DND-41 (cell line): Measurements from ENCODE around the gene UTF1.
"Not testable (repeated sequence)": the region's sequence is repeated elsewhere in the genome, so short reads cannot be mapped to it uniquely, and the experiment has no call there.

Source experiments
- ATAC-seq: fragments of 200-7000 bp; cut with Tn5 transposase; 3 replicates; pipeline ENCODE4 v1.9.1; 2021; ENCODE audit warnings: low read depth; ENCODE audit not compliant: insufficient read depth
- DNase-seq: peaks from one replicate; pipeline ENCODE4 v3.0.0-alpha.2; 2020
- H2AFZ ChIP-seq: 2 replicates; pipeline ENCODE4 v1.6.0; 2012; ENCODE audit warnings: low read depth, low read length
- H3K27ac ChIP-seq: 2 replicates; pipeline ENCODE4 v1.5.1; 2012; ENCODE audit warnings: low read length, inconsistent platforms
- H3K27me3 ChIP-seq: fragments of 200-600 bp; sonication (generic); 2 replicates; pipeline ENCODE4 v1.6.0; 2012; ENCODE audit warnings: low read length, mild to moderate bottlenecking, inconsistent platforms; ENCODE audit not compliant: insufficient read depth, poor library complexity
- H3K36me3 ChIP-seq: 2 replicates; pipeline ENCODE4 v1.5.1; 2012; ENCODE audit warnings: low read length, inconsistent platforms; ENCODE audit not compliant: insufficient read depth
- H3K4me1 ChIP-seq: 2 replicates; pipeline ENCODE4 v1.5.1; 2012; ENCODE audit warnings: mild to moderate bottlenecking, low read length; ENCODE audit not compliant: insufficient read depth
- H3K4me2 ChIP-seq: 2 replicates; pipeline ENCODE4 v1.6.0; 2012; ENCODE audit warnings: mild to moderate bottlenecking, moderate library complexity, low read length, inconsistent platforms; ENCODE audit not compliant: insufficient read depth
- H3K4me3 ChIP-seq, 2 experiments: fragments of 200-600 bp in 1 of 2; shearing (Covaris generic) in 1 of 2; 2 replicates each; pipeline ENCODE4 v1.5.1; 2012 to 2016; ENCODE audit warnings: inconsistent platforms in 2 of 2, low read length in 2 of 2, mild to moderate bottlenecking in 2 of 2, low read depth in 1 of 2, moderate library complexity in 1 of 2
- H3K79me2 ChIP-seq: 2 replicates; pipeline ENCODE4 v1.6.0; 2012; ENCODE audit warnings: low read length, inconsistent platforms; ENCODE audit not compliant: insufficient read depth
- H3K9ac ChIP-seq: 2 replicates; pipeline ENCODE4 v1.6.0; 2012; ENCODE audit warnings: low read depth, mild to moderate bottlenecking, inconsistent platforms, low read length, moderate library complexity
- H3K9me3 ChIP-seq: 2 replicates; pipeline ENCODE4 v1.5.1; 2012; ENCODE audit warnings: low read length, moderate library complexity, mild to moderate bottlenecking, inconsistent platforms; ENCODE audit not compliant: insufficient read depth, severe bottlenecking
- H4K20me1 ChIP-seq: 2 replicates; pipeline ENCODE4 v1.6.0; 2012; ENCODE audit warnings: low read length; ENCODE audit not compliant: insufficient read depth
- CTCF ChIP-seq: IDR thresholded peaks from 2 replicates; pipeline ENCODE4 v1.5.1; 2012; ENCODE audit warnings: borderline replicate concordance, low read length, moderate library complexity, mild to moderate bottlenecking; ENCODE audit not compliant: poor library complexity, severe bottlenecking; ENCODE audit errors: extremely low read depth
- EZH2 ChIP-seq: IDR thresholded peaks from 3 replicates; pipeline ENCODE4 v1.6.1; 2012; ENCODE audit warnings: borderline replicate concordance, low read depth, mild to moderate bottlenecking, moderate library complexity, low read length, inconsistent platforms; ENCODE audit not compliant: severe bottlenecking

UTF1 gene

DNA sequence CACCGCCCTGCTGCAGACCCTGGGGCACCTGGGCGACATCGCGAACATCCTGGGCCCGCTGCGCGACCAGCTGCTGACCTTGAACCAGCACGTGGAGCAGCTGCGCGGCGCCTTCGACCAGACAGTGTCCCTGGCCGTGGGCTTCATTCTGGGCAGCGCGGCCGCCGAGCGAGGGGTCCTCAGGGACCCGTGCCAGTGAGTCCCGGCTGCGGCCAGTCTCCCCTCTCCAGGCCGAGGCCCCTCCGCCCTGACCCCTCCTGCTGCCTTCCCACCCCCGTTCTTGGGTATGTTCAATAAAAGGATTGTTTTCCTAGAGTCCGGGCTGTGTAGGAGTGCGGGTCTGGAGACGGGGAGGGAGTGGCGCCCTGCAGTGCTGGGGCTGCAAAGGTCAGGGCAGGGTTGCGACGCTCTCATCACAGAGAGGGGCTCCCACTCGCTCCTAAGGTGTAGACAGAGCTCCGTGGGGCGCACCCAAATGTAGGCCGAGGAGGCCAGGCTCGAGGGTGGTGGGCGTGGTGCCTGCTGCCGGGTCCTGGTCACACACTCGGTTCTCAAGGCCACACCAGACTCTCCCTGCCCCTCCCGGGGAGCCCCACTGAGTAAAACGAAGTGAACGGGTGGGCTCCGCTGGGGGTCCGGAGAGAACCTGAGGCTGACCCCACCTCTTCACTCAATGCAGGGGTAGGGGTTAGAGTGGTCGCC is 1.4 kb downstream of the UTF1 start:
- Histone ChIP-seq H3K4me3 (no peak overlapping the region), H3K4me1 (no peaks in the 10 kb centered on the region), H3K27ac (no peak overlapping the region), H3K27me3 (no peaks in the 10 kb centered on the region), H3K9me3 (no peaks in the 10 kb centered on the region), H3K4me2 (no peak overlapping the region), H3K79me2 (no peaks in the 10 kb centered on the region), H3K9ac (no peak overlapping the region), H2AFZ (no peak overlapping the region), H4K20me1 (no peaks in the 10 kb centered on the region), H3K36me3 (no peaks in the 10 kb centered on the region)
- ATAC-seq (no peak), DNase-seq (no peak)
- TF ChIP-seq CTCF (no peak), EZH2 (no peak)

GRCh38 chr10:133231946-133232574 is 2.0 kb downstream of the UTF1 start:
- Histone ChIP-seq H3K79me2 (no peaks in the 10 kb centered on the region), H4K20me1 (no peaks in the 10 kb centered on the region), H3K27me3 (no peaks in the 10 kb centered on the region), H3K27ac (no peak overlapping the region), H3K4me3 (no peak overlapping the region), H3K9ac (no peak overlapping the region), H3K4me1 (no peaks in the 10 kb centered on the region), H2AFZ (no peak overlapping the region), H3K36me3 (no peaks in the 10 kb centered on the region), H3K4me2 (no peak overlapping the region), H3K9me3 (no peaks in the 10 kb centered on the region)
- ATAC-seq (no peak), DNase-seq (no peak)
- TF ChIP-seq EZH2 (no peak), CTCF (no peak)

GRCh38 chr10:133234796-133235195 is 4.8 kb downstream of the UTF1 start:
- H3K4me2 ChIP-seq, ATAC-seq, H3K79me2 ChIP-seq, H3K9ac ChIP-seq, H3K36me3 ChIP-seq, H4K20me1 ChIP-seq, H3K4me1 ChIP-seq, H3K27me3 ChIP-seq, DNase-seq, H3K4me3 ChIP-seq, H3K9me3 ChIP-seq, H2AFZ ChIP-seq, H3K27ac ChIP-seq: not testable (repeated sequence)

- no peaks in the 10 kb centered on the region for H3K4me1 ChIP-seq
- no peak overlapping the region for H3K9ac ChIP-seq
- no peaks in the 10 kb centered on the region for H3K27me3 ChIP-seq
- H3K36me3 ChIP-seq, result no peaks in the 10 kb centered on the region
- DNase-seq (no peak), ATAC-seq (no peak)
- H3K4me3 ChIP-seq, result no peak overlapping the region
- H3K4me2 ChIP-seq, result no peak overlapping the region
- H2AFZ ChIP-seq, result no peak overlapping the region
- H3K79me2 ChIP-seq, result no peaks in the 10 kb centered on the region
- no peak overlapping the region for H3K27ac ChIP-seq
- H4K20me1 ChIP-seq, result no peaks in the 10 kb centered on the region
- TF ChIP-seq EZH2, result no peak
- TF ChIP-seq CTCF, result no peak
- H3K9me3 ChIP-seq, result no peaks in the 10 kb centered on the region
Measured at GRCh38 chr10:133235265-133235855, 5.3 kb downstream of the UTF1 start.
